HG03575 (cell line): ENCODE results near the gene FHAD1.

Experiments
- ATAC-seq: cut with Tn5 transposase; IDR thresholded peaks from one replicate; pipeline ENCODE4 v1.9.1; 2021; ENCODE audit not compliant: unreplicated experiment, insufficient number of reproducible peaks, low FRiP score; ENCODE audit errors: extremely low read depth

Gene FHAD1

GRCh38 chr1:15315815-15316214 is 68.8 kb downstream of the FHAD1 start:
- no peak for ATAC-seq

- no peak for ATAC-seq
Measured at GRCh38 chr1:15316510-15316909, 69.5 kb downstream of the FHAD1 start.

- ATAC-seq: no peak
Measured at GRCh38 chr1:15320267-15320666, 73.2 kb downstream of the FHAD1 start.

GRCh38 chr1:15321601-15322000 is 74.6 kb downstream of the FHAD1 start:
- ATAC-seq: no peak

- no peak for ATAC-seq
Measured at GRCh38 chr1:15322648-15323350, 75.8 kb downstream of the FHAD1 start.

- no peak for ATAC-seq
Measured at GRCh38 chr1:15323351-15323988, 76.4 kb downstream of the FHAD1 start.

- ATAC-seq: no peak
Measured at GRCh38 chr1:15323989-15324868, 77.2 kb downstream of the FHAD1 start.

GRCh38 chr1:15324869-15325335 is 77.9 kb downstream of the FHAD1 start:
- no peak for ATAC-seq

- no peak for ATAC-seq
Measured at GRCh38 chr1:15325375-15326085, 78.5 kb downstream of the FHAD1 start.

GRCh38 chr1:15326691-15327588 is 79.9 kb downstream of the FHAD1 start:
- ATAC-seq: no peak

- no peak for ATAC-seq
Measured at GRCh38 chr1:15328351-15329103, 81.5 kb downstream of the FHAD1 start.

- no peak for ATAC-seq
Measured at GRCh38 chr1:15329104-15329820, 82.2 kb downstream of the FHAD1 start.

GRCh38 chr1:15330028-15330427 is 83.0 kb downstream of the FHAD1 start:
- ATAC-seq: no peak

- no peak for ATAC-seq
Measured at GRCh38 chr1:15331180-15331579, 84.2 kb downstream of the FHAD1 start.

- ATAC-seq: no peak
Measured at GRCh38 chr1:15331734-15332133, 84.7 kb downstream of the FHAD1 start.

- ATAC-seq: no peak
Measured at GRCh38 chr1:15332525-15332924, 85.5 kb downstream of the FHAD1 start.
